ENCODE data around the gene SLC6A5. TPM values are rescaled to one million over a fixed set of nuclear protein-coding genes. Genes with fewer than 3 reads are reported as not detected.

SLC6A5 gene
- total RNA-seq, 4 donors from 2014 or later, result not detected

GRCh38 chr11:20668844-20669819 is 69.7 kb downstream of the SLC6A5 start, which contains the start of gene NELL1:
Gene NELL1 (plus strand): TSS chr11:20669586.
- Histone ChIP-seq H3K9me3 (no peaks in the 10 kb centered on the region), H3K36me3 (no peaks in the 10 kb centered on the region), H3K4me1 (peaks cover 0 to 8% (median 6%) of the 10 kb centered on the region in 4 donors), H3K4me3 (peak within 1 kb of the TSS in 1 of 4 donors; percentile 26), H3K27ac (no peak within 1 kb of the TSS), H3K27me3 (peaks cover 74% of the 10 kb centered on the region)
- no peak for TF ChIP-seq POLR2A (IDR thresholded peaks at IDR 0.05)
- no peak for TF ChIP-seq POLR2AphosphoS5 (IDR thresholded peaks at IDR 0.05)
- no peak for TF ChIP-seq EP300 (IDR thresholded peaks at IDR 0.05; ENCODE audit: low read depth)
- TF ChIP-seq CTCF (IDR thresholded peaks at IDR 0.05), result no peak
- in situ Hi-C loops (cut with MboI; ENCODE audit: low pct_ligation_motif_present in 1 of 4, low pct_unique_long_range_greater_than_20kb in 1 of 4, low sequenced_read_pairs in 3 of 4), result loop anchor here in 1 of 4 donors (25.0 kb wide), 1 partner anchor 843 kb away; no protein-coding TSS in a partner anchor
- no peak for DNase-seq
- WGBS, 2 donors (ENCODE audit: low coverage in 1 of 2), result 9 to 10% methylated on average over 5 to 38 of the region's 93 CpGs
- intact Hi-C loops (cut with DNase I; ENCODE audit: low total_unique reads), result no loop called here

DNA sequence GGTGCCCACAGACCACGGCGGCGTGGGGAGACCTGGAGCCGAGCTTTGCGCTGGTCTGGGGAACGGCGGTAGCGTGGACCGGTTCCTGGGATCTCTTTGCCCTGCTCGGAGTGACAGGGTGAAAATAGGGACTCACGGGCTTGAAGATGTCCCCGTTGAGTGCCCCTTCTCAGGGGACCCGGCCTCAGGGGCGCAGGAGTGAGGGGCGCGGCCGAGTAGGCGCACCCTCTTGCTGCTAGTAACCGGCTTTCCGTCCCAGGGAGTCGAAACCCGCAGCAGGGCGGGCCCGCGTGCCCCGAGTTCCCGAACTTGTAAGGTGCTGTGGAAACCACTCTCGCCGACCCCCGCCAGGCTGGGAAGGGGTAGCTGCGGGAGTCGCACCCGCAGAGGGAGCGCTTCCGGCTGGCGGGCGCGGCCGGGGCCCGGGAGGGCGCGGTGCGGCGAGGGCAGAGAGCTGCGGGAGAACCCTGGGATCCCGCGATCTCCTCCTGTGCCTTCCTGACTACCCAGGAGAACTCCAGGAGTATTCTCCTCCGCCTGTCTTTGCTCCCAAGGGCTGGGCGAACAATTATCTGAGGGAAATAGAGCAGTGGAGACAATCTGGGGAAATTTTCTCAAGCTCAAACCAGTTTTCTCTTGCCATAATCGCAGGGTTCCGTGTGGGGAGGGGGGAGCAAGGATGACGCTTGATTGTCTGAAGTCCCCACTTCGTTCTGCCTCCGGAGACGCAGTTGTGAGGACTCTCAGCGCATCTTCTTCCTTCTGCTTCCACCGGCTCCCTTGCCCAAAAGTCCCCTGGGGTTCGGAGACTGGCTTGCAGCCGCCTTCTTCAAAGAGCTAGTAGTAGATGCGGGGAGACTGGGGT is 70.6 kb downstream of the SLC6A5 start:
- Histone ChIP-seq H3K27me3 (peaks cover 76% of the 10 kb centered on the region), H3K36me3 (no peaks in the 10 kb centered on the region), H3K9me3 (no peaks in the 10 kb centered on the region), H3K4me1 (peaks cover 0 to 8% (median 6%) of the 10 kb centered on the region in 4 donors), H3K27ac (no peak overlapping the region), H3K4me3 (peak overlapping the region in 1 of 4 donors; percentile 26)
- intact Hi-C loops (cut with DNase I; ENCODE audit: low total_unique reads), result no loop called here
- in situ Hi-C loops (cut with MboI; ENCODE audit: low pct_ligation_motif_present in 1 of 4, low pct_unique_long_range_greater_than_20kb in 1 of 4, low sequenced_read_pairs in 3 of 4), result loop anchor here in 1 of 4 donors (25.0 kb wide), 1 partner anchor 842 kb away; no protein-coding TSS in a partner anchor
- no peak for DNase-seq
- TF ChIP-seq EP300 (IDR thresholded peaks at IDR 0.05; ENCODE audit: low read depth) (no peak), POLR2AphosphoS5 (IDR thresholded peaks at IDR 0.05) (no peak), CTCF (IDR thresholded peaks at IDR 0.05) (no peak), POLR2A (IDR thresholded peaks at IDR 0.05) (no peak)
- 0 to 10% methylated on average over 1 to 59 of the region's 60 CpGs for WGBS, 2 donors (ENCODE audit: low coverage in 1 of 2)

DNA sequence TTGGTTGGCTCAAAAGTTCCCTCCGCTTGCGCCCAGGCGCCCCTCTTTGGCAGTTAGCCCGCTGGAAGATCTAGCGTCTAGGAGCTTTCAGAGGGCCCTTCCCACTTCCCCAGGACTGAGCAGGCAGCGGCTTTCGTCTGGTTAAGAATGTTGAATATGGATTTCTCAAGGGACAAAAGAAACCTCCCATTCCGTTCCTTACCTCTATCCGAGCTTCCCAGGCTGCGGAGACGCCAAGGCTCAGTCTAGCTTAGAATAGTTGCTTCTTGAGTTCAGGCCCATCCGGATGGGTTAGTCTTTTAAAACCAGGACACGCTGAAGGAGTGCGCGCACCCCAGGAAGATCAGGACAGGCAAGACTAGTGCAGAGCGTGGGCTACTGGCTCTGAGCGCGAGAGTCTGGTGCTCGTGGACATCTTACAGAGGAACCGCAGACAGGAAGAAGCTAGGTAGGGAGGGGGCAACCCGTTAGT is 71.6 kb downstream of the SLC6A5 start:
- in situ Hi-C loops (cut with MboI; ENCODE audit: low pct_ligation_motif_present in 1 of 4, low pct_unique_long_range_greater_than_20kb in 1 of 4, low sequenced_read_pairs in 3 of 4) (loop anchor here in 1 of 4 donors (25.0 kb wide), 1 partner anchor 841 kb away; no protein-coding TSS in a partner anchor), intact Hi-C loops (cut with DNase I; ENCODE audit: low total_unique reads) (no loop called here)
- Histone ChIP-seq H3K4me1 (peaks cover 0 to 8% (median 6%) of the 10 kb centered on the region in 4 donors), H3K4me3 (no peak overlapping the region), H3K36me3 (no peaks in the 10 kb centered on the region), H3K27me3 (peaks cover 75% of the 10 kb centered on the region), H3K9me3 (no peaks in the 10 kb centered on the region), H3K27ac (no peak overlapping the region)
- no peak for DNase-seq
- TF ChIP-seq EP300 (IDR thresholded peaks at IDR 0.05; ENCODE audit: low read depth) (no peak), POLR2AphosphoS5 (IDR thresholded peaks at IDR 0.05) (no peak), POLR2A (IDR thresholded peaks at IDR 0.05) (no peak), CTCF (IDR thresholded peaks at IDR 0.05) (no peak)
- 33% methylated on average over 21 of the region's 21 CpGs; no CpG with 5 or more reads in 1 of the 2 donors for WGBS, 2 donors (ENCODE audit: low coverage in 1 of 2)
